ENCODE results near the gene MACROD2. TPM values are rescaled to one million over a fixed set of nuclear protein-coding genes. Genes with fewer than 3 reads are reported as not detected.

MACROD2 gene
- total RNA-seq, 1 donor from 2014 or later = 3.5 TPM

DNA sequence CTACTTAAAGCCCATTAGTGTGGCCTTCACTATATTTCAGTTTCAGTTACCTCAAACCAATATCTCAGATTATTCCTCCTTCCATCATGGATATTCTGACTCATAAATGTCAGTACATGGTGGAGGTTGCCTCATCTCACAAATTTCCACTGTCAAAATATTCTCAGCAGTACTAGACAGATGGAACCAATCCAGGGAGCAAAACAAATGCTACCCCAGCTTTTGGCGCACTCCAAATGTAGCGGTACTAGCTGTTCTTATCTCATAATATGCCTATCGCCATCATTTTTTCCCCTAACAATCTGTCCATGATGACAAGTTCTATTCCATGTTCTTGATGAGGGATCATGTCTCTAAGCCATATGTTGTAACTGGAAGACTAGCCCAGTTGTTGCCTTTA, 1551.8 kb downstream of the MACROD2 start:
- Histone ChIP-seq H3K27me3 (no peaks in the 10 kb centered on the region), H3K4me1 (no peaks in the 10 kb centered on the region), H3K9me3 (no peaks in the 10 kb centered on the region), H3K4me3 (no peak overlapping the region), H3K36me3 (no peaks in the 10 kb centered on the region), H3K27ac (no peak overlapping the region)
- intact Hi-C loops (cut with DNase I) = no loop called here
- DNase-seq (ENCODE audit: low spot score in 2 of 2) = no peak
- TF ChIP-seq, protein P1, sequence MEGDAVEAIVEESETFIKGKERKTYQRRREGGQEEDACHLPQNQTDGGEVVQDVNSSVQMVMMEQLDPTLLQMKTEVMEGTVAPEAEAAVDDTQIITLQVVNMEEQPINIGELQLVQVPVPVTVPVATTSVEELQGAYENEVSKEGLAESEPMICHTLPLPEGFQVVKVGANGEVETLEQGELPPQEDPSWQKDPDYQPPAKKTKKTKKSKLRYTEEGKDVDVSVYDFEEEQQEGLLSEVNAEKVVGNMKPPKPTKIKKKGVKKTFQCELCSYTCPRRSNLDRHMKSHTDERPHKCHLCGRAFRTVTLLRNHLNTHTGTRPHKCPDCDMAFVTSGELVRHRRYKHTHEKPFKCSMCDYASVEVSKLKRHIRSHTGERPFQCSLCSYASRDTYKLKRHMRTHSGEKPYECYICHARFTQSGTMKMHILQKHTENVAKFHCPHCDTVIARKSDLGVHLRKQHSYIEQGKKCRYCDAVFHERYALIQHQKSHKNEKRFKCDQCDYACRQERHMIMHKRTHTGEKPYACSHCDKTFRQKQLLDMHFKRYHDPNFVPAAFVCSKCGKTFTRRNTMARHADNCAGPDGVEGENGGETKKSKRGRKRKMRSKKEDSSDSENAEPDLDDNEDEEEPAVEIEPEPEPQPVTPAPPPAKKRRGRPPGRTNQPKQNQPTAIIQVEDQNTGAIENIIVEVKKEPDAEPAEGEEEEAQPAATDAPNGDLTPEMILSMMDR (IDR thresholded peaks at IDR 0.05) = no peak

DNA sequence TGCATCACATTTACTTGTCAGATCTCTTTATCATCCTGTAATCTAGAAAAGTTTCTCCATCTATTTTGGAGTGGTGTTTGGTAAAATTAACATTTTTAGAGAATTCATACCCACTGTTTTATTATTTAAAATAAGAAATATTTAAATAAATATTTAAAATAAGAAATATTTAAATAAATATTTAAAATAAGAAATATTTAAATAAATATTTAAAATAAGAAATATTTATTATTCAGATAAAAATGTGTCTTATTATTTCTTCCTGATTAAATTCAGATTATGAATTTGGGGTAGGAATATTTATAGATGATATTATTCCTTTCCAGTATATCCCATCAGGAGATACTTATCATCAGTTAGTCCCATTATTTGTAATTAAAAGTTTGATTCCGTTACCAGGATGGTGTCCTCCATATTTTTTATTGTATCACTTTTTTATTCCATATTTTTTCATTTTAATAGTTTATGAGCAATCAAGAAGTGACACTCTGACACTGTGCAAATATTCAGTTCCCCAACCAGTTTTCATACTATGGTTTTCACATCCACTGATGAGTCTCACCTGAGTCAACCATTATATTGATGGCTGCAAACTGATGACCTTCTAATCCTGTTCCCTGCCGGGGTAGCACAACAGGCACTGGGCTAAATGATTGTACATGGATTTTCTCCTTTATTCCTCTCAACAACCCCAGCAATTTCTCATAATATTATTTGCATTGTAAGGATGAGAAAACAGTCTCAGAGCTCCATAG, 1555.0 kb downstream of the MACROD2 start:
- TF ChIP-seq, protein P1 (IDR thresholded peaks at IDR 0.05) = no peak
- intact Hi-C loops (cut with DNase I) = no loop called here

DNA sequence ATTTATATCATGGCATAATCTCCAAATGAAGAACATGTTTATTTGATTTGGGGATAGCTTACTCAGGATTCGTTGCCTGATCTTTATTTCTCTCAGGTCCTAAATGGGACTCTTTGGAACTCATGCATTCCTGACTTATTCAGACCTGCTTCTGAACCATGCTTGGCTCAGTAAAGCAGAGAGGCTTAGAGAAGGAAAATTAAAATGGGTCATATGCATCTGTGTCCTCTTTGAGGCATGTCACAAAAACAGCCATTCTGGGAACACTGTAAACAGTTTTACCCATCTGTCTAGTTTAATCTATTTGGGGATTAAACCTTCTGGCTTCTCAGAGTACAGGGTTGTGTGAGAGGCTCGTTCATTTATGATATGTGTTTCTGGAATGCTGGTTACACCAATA, 1560.6 kb downstream of the MACROD2 start:
- Histone ChIP-seq H3K9me3 (no peaks in the 10 kb centered on the region), H3K36me3 (no peaks in the 10 kb centered on the region), H3K27me3 (no peaks in the 10 kb centered on the region), H3K4me3 (no peak overlapping the region), H3K27ac (no peak overlapping the region), H3K4me1 (no peaks in the 10 kb centered on the region)
- no peak for DNase-seq (ENCODE audit: low spot score in 2 of 2)
- TF ChIP-seq, protein P1 (IDR thresholded peaks at IDR 0.05) = no peak
- intact Hi-C loops (cut with DNase I) = no loop called here

More for the DNA sequence above, 1555.0 kb downstream of the MACROD2 start:
- Histone ChIP-seq H3K36me3 (no peaks in the 10 kb centered on the region), H3K4me3 (no peak overlapping the region), H3K4me1 (no peaks in the 10 kb centered on the region), H3K27ac (no peak overlapping the region), H3K9me3 (no peaks in the 10 kb centered on the region), H3K27me3 (no peaks in the 10 kb centered on the region)
- no peak for DNase-seq (ENCODE audit: low spot score in 2 of 2)

DNA sequence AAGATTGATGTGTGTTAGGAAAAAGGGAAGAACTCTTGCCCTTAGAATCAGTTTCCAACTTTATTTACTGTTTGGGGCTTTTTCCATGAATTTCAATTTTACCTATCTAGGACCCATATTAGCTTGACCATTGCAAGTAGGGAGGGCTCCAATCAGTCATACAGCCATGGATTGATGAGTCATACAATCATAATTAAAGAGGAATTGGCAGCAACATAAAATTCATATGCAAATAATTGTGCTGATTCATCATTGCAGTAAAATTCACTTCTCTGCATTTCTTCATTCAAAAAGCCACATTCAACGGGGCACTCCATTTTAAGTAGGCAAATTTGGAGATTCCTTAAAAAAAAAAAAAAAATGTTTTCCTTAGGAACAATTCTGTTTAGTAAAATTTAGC, 1561.6 kb downstream of the MACROD2 start:
- Histone ChIP-seq H3K27ac (no peak overlapping the region), H3K9me3 (no peaks in the 10 kb centered on the region), H3K4me3 (no peak overlapping the region), H3K4me1 (no peaks in the 10 kb centered on the region), H3K36me3 (no peaks in the 10 kb centered on the region), H3K27me3 (no peaks in the 10 kb centered on the region)
- TF ChIP-seq, protein P1 (IDR thresholded peaks at IDR 0.05) = no peak
- intact Hi-C loops (cut with DNase I) = no loop called here
- DNase-seq (ENCODE audit: low spot score in 2 of 2) = no peak

DNA sequence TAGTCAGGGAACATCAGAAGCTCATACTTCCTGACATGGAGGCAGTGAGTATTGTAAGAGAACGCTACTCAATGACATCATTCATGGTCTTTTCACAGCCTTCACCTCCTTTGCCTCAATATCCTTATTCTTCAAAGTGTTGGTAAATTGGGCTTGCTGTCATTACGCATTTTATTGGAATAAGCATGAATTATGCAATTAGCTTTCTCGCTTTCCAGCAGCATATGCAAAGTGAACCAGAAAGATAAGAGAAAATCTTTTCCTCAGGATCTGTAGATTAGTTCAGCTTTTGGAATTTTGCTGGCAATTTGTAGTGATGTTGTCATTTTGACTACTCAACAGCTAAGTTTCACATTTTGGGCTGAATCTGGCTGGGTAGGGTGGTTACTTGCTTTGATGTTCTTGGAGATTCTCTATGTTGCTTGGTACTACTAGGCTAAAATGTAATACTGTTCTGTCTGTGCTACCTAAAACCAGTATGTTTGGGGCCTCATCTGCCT, 1565.8 kb downstream of the MACROD2 start:
- intact Hi-C loops (cut with DNase I) = no loop called here
- no peaks in the 10 kb centered on the region for H3K4me1 ChIP-seq
- TF ChIP-seq, protein P1 (IDR thresholded peaks at IDR 0.05) = no peak
- H3K9me3 ChIP-seq = no peaks in the 10 kb centered on the region
- no peaks in the 10 kb centered on the region for H3K27me3 ChIP-seq
- no peak for DNase-seq (ENCODE audit: low spot score in 2 of 2)
- H3K4me3 ChIP-seq = no peak overlapping the region
- H3K27ac ChIP-seq = no peak overlapping the region
- H3K36me3 ChIP-seq = no peaks in the 10 kb centered on the region
